SK-N-MC (cell line): ENCODE measurements around the gene ACOT8.

Experiments
- DNase-seq: peaks from one replicate; pipeline ENCODE4 v3.0.0-alpha.2; 2011; ENCODE audit warnings: low read depth, low spot score
- H3K27ac ChIP-seq: fragments of 200-600 bp; sonication (generic); 2 replicates; pipeline ENCODE4 v1.5.1; 2016; ENCODE audit warnings: mixed run types
- H3K36me3 ChIP-seq: fragments of 200-600 bp; sonication (generic); 2 replicates; pipeline ENCODE4 v1.6.1; 2017; ENCODE audit warnings: antibody characterized with exemption, low read length, mixed read lengths; ENCODE audit not compliant: insufficient read depth
- H3K4me3 ChIP-seq: fragments of 200-600 bp; sonication (generic); 2 replicates; pipeline ENCODE4 v1.5.1; 2016
- H3K9ac ChIP-seq: fragments of 200-600 bp; sonication (generic); 2 replicates; pipeline ENCODE4 v1.8.0; 2017; ENCODE audit warnings: mixed run types, mixed read lengths; ENCODE audit not compliant: insufficient read length
- H3K9me3 ChIP-seq: fragments of 200-600 bp; sonication (generic); 2 replicates; pipeline ENCODE4 v1.6.1; 2017; ENCODE audit warnings: low read depth, mild to moderate bottlenecking, antibody characterized with exemption, low read length, moderate library complexity, mixed read lengths
- EZH2 ChIP-seq: fragments of 200-600 bp; sonication (generic); IDR thresholded peaks from one replicate; pipeline ENCODE4 v1.6.1; 2017; ENCODE audit warnings: antibody characterized with exemption
- FOXP2 ChIP-seq: optimal IDR thresholded peaks from 2 replicates; pipeline ENCODE3; 2011; ENCODE audit warnings: mild to moderate bottlenecking, moderate library complexity; ENCODE audit not compliant: insufficient read depth; ENCODE audit errors: extremely low read length, control extremely low read depth
- POLR2AphosphoS5 ChIP-seq: IDR thresholded peaks from 2 replicates; pipeline ENCODE4 v1.6.1; 2012; ENCODE audit warnings: mild to moderate bottlenecking, low read depth, low read length, borderline replicate concordance

Gene ACOT8

DNA sequence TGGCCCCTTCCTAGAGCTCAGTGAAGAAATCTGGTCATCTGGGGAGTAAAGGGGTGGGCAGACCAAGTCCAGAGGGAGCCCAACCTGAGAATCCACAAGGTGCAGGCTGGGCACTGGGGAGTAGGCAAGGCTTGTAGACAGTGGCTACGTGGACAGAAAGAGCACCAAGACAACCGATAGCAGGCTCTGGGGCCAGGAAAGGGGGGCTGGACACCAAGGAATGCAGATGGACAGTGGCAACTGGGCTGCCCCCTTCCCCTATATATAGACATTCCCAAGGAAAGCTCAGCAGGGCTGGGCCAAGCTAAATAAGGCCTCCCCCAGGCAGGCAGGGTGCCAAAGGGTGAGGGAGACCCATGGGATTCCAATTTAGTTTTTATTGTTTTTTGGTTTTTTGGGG is 28.6 kb downstream of the ACOT8 start:
- H3K36me3 ChIP-seq = no peaks in the 10 kb centered on the region
- no peak overlapping the region for H3K4me3 ChIP-seq
- no peak overlapping the region for H3K9ac ChIP-seq
- H3K27ac ChIP-seq = no peak overlapping the region
- no peak for DNase-seq
- TF ChIP-seq EZH2 (no peak), POLR2AphosphoS5 (no peak), FOXP2 (no peak)
- H3K9me3 ChIP-seq = no peaks in the 10 kb centered on the region

DNA sequence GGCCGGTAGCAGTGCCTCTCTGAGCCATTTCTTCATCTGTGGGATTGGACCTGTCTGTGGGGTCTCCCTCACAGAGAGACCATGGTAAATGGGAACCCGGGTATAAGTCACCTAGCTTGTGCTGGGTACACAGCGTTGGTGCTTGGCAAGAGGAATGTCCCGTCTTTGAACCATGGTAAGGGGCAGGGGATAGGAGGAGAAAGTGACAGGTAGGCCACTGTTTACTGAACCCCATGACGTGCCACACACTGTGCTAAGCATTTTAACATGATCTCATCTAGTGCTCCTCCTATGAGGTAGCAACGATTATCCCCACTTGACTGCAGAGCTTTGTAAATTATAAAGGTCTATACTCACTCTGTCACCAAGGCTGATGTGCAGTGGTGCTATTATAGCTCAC is 29.5 kb downstream of the ACOT8 start:
- no peaks in the 10 kb centered on the region for H3K9me3 ChIP-seq
- no peak for TF ChIP-seq EZH2
- no peak for TF ChIP-seq POLR2AphosphoS5
- TF ChIP-seq FOXP2 = no peak
- no peak overlapping the region for H3K4me3 ChIP-seq
- H3K9ac ChIP-seq = no peak overlapping the region
- H3K36me3 ChIP-seq = no peaks in the 10 kb centered on the region
- no peak for DNase-seq
- H3K27ac ChIP-seq = no peak overlapping the region

DNA sequence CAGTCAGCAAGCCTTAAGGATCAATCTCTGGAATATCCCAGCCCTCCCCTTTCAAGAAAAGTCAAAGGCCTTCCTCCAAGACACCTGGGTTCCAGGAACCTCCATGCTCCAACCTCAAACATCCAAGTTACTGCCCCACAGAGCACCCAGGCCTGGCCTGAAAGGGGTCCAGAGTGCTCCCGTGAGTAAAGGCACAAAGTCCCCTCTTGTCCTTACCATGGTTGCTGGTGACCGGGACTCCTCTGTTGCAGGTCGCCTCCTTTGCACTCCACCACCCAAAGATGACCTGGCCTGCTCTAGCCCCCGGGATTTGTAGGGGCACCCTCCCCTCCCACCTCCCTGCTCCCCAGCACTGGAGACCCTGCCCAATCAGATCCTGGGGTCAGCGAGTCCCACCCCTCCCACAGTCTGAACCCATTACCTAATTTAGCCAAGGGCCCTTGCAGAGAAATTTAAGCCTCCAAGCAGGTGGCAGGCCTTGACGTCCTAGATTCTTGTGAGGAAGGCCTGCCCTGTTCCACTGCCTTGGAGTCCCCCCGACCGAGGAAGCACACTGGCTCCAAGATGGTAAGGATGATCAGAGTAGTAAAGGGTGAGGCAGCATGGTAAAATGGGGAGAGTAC is 30.1 kb downstream of the ACOT8 start, which contains the start of gene TNNC2:
Gene TNNC2, minus strand, starts transcription at position 283 of the 623 bp plus-strand sequence. Its CDS starts 64 bp downstream, at position 219.
- H3K4me3 ChIP-seq = no peak within 1 kb of the TSS
- no peaks in the 10 kb centered on the region for H3K9me3 ChIP-seq
- H3K27ac ChIP-seq = no peak within 1 kb of the TSS
- no peaks in the 10 kb centered on the region for H3K36me3 ChIP-seq
- no peak for DNase-seq
- no peak within 1 kb of the TSS for H3K9ac ChIP-seq
- TF ChIP-seq FOXP2 = no peak
- no peak for TF ChIP-seq EZH2
- TF ChIP-seq POLR2AphosphoS5 = no peak

DNA sequence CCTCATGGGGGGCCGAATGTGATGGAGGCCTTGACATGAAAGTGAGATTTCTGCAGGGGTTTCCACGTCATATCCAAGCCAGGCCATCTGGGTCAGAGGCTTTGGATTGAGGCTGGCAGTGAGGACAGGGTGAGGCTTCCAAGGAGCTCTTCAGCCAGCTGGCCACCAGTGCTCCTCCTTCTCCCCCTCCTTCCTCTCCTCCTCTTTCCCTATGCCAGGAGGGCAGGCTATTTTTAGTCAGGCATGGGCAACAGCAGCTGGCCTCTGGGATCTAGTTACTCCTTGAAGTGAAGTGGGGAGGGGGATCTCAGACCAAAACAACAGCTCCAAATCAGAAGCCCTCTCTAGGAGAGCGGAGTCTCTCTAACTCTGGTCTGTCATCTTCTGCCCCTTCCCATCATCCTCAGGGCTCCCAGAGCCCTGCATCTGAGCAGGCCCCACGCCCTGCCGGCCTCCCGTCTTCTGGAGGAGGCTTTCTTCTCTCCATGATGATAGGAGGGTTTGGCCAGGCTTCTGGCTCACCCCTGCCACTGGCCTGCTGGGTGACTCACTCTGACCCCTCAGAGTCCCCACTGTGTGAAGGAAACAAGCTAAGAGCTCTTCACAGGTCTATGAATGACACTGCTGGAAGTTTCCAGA is 30.7 kb downstream of the ACOT8 start:
- TF ChIP-seq POLR2AphosphoS5 (no peak), FOXP2 (no peak), EZH2 (no peak)
- H3K9ac ChIP-seq = no peak overlapping the region
- H3K36me3 ChIP-seq = no peaks in the 10 kb centered on the region
- no peak overlapping the region for H3K27ac ChIP-seq
- H3K4me3 ChIP-seq = no peak overlapping the region
- no peaks in the 10 kb centered on the region for H3K9me3 ChIP-seq
- no peak for DNase-seq

DNA sequence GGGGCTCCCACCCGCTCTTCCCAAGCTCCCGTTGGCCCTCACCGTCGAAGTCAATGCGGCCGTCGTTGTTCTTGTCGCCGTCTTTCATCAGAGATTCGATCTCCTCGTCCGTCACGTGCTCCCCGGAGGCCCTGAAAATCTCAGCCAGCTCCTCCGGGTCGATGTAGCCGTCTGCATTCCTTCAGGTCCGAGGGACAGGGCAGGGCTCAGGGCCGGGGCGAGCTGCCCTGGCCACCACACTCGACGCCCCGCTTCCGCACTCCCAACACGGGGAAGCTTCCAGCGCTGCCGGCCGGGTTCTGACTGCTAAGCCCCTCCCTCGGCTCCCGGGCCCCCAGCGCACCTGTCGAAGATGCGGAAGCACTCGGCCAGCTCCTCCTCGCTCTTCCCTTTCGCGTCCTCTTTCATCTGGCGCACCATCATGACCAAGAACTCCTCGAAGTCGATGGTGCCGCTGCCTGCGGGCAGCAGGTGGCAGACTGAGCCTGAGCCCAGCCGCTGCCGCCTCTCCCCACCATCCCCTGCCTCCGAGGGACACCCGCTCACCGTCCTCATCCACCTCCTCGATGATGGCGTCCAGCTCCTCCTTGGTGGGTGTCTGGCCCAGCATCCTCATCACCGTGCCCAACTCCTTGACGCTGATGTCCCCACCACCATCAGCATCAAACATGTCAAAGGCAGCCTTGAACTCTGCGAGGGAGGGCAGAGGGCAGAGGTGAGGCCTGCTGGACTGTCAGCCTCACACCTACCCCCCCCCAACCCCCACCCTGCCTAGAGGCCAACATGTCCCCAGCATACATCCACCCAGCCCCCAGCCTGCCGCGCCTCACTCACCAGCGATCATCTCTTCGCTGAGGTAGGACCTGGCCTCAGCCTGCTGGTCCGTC is 33.0 kb downstream of the ACOT8 start:
- Histone ChIP-seq H3K36me3 (no peaks in the 10 kb centered on the region), H3K4me3 (no peak overlapping the region), H3K27ac (no peak overlapping the region), H3K9ac (no peak overlapping the region), H3K9me3 (no peaks in the 10 kb centered on the region)
- TF ChIP-seq EZH2 = no peak
- TF ChIP-seq FOXP2 = no peak
- no peak for TF ChIP-seq POLR2AphosphoS5
- no peak for DNase-seq

DNA sequence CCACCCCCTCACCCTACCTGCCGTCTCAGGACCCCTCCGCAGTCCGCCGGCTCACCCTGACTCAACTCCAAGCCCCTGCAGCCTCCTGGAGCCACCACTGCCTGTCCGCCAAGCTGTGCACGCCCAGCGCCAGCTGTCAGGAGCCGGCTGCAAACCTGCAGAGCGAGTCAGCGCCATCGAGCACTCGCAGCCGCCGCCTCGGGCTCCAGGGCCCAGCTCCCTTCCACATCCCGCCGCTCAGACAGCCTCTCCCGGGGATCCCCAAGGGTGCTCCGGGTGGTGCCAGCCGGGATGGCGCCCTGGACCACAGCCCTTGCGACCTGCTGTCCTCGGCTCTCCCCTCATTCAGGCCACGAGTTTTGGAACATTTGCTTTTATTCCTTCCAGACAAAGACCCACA is 34.3 kb downstream of the ACOT8 start:
- DNase-seq = no peak
- H3K36me3 ChIP-seq = no peaks in the 10 kb centered on the region
- no peak overlapping the region for H3K27ac ChIP-seq
- no peak overlapping the region for H3K9ac ChIP-seq
- no peaks in the 10 kb centered on the region for H3K9me3 ChIP-seq
- H3K4me3 ChIP-seq = peak overlapping the region; percentile 25
- TF ChIP-seq EZH2 (no peak), FOXP2 (no peak), POLR2AphosphoS5 (no peak)

DNA sequence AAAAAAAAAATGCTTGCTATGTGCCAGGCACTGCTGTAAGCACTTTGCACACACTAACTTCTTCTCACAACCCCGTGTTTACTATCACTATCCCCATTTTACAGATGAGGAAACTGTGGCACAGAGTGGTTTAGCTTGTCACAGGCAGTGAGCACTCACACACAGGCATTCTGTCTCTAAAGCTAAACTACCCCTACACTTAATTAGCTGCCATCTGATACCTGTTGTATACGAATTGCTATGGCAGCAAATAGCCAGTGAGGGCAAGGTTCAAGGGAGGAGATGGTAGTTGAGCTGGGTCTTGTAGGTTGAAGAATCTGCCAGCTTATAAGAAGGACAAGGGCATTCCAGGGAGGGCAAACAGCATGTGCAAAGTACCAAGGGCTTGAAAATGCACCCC is 35.2 kb downstream of the ACOT8 start:
- H3K27ac ChIP-seq = no peak overlapping the region
- peaks cover 2% of the 10 kb centered on the region for H3K36me3 ChIP-seq
- H3K9ac ChIP-seq = no peak overlapping the region
- H3K9me3 ChIP-seq = no peaks in the 10 kb centered on the region
- no peak for TF ChIP-seq EZH2
- no peak for TF ChIP-seq FOXP2
- TF ChIP-seq POLR2AphosphoS5 = no peak
- H3K4me3 ChIP-seq = no peak overlapping the region
- DNase-seq = no peak

DNA sequence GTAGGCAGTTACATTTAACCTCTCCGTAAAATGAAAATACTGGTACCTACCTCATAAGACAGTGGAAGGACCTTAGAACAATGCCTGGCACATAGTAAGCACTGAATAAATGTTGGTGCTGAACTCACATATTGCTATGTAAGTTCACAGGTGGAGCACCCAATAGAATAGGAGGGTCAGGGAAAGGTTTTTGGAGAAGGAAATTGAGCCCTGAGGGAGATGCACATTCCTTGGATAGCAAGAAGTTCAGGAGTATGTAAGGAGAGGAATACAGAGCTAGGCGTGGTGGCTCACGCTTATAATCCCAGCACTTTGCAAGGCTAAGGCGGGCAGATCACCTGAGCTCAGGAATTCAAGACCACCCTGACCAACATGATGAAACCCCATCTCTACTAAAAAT is 37.7 kb downstream of the ACOT8 start:
- Histone ChIP-seq H3K9ac (no peak overlapping the region), H3K9me3 (no peaks in the 10 kb centered on the region), H3K36me3 (peaks cover 27% of the 10 kb centered on the region), H3K4me3 (no peak overlapping the region), H3K27ac (no peak overlapping the region)
- TF ChIP-seq EZH2 (no peak), FOXP2 (no peak), POLR2AphosphoS5 (no peak)
- DNase-seq = no peak
